IMR-90 (cell line): ENCODE results near the gene RIPK3. TPM values are rescaled to one million over a fixed set of nuclear protein-coding genes. Genes with fewer than 3 reads are reported as not detected.

Experiments used
- ATAC-seq: fragments of 200-7000 bp; cut with Tn5 transposase; 2 replicates; pipeline ENCODE4 v1.9.1; 2020; ENCODE audit warnings: low read depth, mild to moderate bottlenecking, moderate library complexity
- BruUV-seq: library from RNA; stranded (reverse); fragments of 400-500 nt; replicated peaks from 2 replicates; lab custom pipeline; 2021; lab: Mats Ljungman, UMichigan
- CTCF ChIA-PET: fragments of 300-600 bp; formaldehyde crosslinking; extraction: SDS; loops from one replicate; lab custom pipeline; 2021; ENCODE audit warnings: antibody characterized with exemption; lab: Yijun Ruan, JAX
- POLR2A ChIA-PET: fragments of 300-600 bp; sonication (Branson Sonifier 250); formaldehyde crosslinking; loops from one replicate; lab custom pipeline; 2022; ENCODE audit warnings: antibody characterized with exemption; ENCODE audit not compliant: unreplicated experiment; lab: Charles Lee
- DNase-seq: peaks from one replicate; pipeline ENCODE4 v3.0.0; 2013
- H2AFZ ChIP-seq: replicated peaks from 2 replicates; pipeline ENCODE3; 2013; ENCODE audit warnings: low read length, mild to moderate bottlenecking; ENCODE audit not compliant: poor library complexity
- H2AK5ac ChIP-seq: 2 replicates; pipeline ENCODE4 v1.6.1; 2013; ENCODE audit warnings: low read depth, low read length, inconsistent platforms
- H2AK9ac ChIP-seq: replicated peaks from 2 replicates; pipeline ENCODE3; 2013; ENCODE audit warnings: mild to moderate bottlenecking, low read depth, low read length, moderate library complexity; ENCODE audit not compliant: poor library complexity
- H2BK120ac ChIP-seq: 2 replicates; pipeline ENCODE4 v1.6.1; 2013; ENCODE audit warnings: low read depth, low read length, inconsistent platforms
- H2BK15ac ChIP-seq: 3 replicates; pipeline ENCODE4 v1.6.1; 2013; ENCODE audit warnings: low read depth, low read length, inconsistent platforms
- H2BK20ac ChIP-seq: 2 replicates; pipeline ENCODE4 v1.6.1; 2013; ENCODE audit warnings: low read depth, mild to moderate bottlenecking, inconsistent platforms, low read length, moderate library complexity
- H2BK5ac ChIP-seq: 2 replicates; pipeline ENCODE4 v1.6.1; 2013; ENCODE audit warnings: mild to moderate bottlenecking, low read depth, low read length, inconsistent platforms; ENCODE audit not compliant: poor library complexity, severe bottlenecking
- H3K14ac ChIP-seq: replicated peaks from 2 replicates; pipeline ENCODE4 v1.6.1; 2013; ENCODE audit warnings: low read depth, low read length, inconsistent platforms
- H3K18ac ChIP-seq: 2 replicates; pipeline ENCODE4 v1.6.1; 2013; ENCODE audit warnings: low read depth, low read length, control low read depth
- H3K23ac ChIP-seq: 2 replicates; pipeline ENCODE4 v1.6.1; 2013; ENCODE audit warnings: low read depth, low read length, inconsistent platforms
- H3K27ac ChIP-seq: 2 replicates; pipeline ENCODE4 v1.5.1; 2013; ENCODE audit warnings: mild to moderate bottlenecking, control low read depth, low read length; ENCODE audit not compliant: insufficient read depth
- H3K27me3 ChIP-seq: 2 replicates; pipeline ENCODE4 v1.6.1; 2013; ENCODE audit warnings: low read length; ENCODE audit not compliant: control insufficient read depth, insufficient read depth
- H3K36me3 ChIP-seq: 2 replicates; pipeline ENCODE4 v1.6.1; 2013; ENCODE audit warnings: low read length, mixed read lengths; ENCODE audit not compliant: control insufficient read depth, insufficient read depth
- H3K4ac ChIP-seq: 2 replicates; pipeline ENCODE4 v1.6.1; 2013; ENCODE audit warnings: low read depth, low read length, inconsistent platforms
- H3K4me1 ChIP-seq: 2 replicates; pipeline ENCODE4 v1.6.1; 2013; ENCODE audit warnings: low read length, mixed read lengths; ENCODE audit not compliant: control insufficient read depth, insufficient read depth
- H3K4me2 ChIP-seq: 2 replicates; pipeline ENCODE4 v1.6.1; 2013; ENCODE audit warnings: low read depth, mild to moderate bottlenecking, control low read depth, low read length, moderate library complexity
- H3K4me3 ChIP-seq: 2 replicates; pipeline ENCODE4 v1.5.1; 2013; ENCODE audit warnings: low read depth, mild to moderate bottlenecking, control low read depth, low read length, moderate library complexity; ENCODE audit not compliant: insufficient read depth
- H3K56ac ChIP-seq: 2 replicates; pipeline ENCODE4 v1.6.1; 2013; ENCODE audit warnings: low read length, inconsistent platforms; ENCODE audit not compliant: insufficient read depth; ENCODE audit errors: extremely low read depth
- H3K79me1 ChIP-seq, 2 experiments: 2 replicates each; pipeline ENCODE4 v1.6.1; 2013; ENCODE audit warnings: low read length in 2 of 2, inconsistent platforms in 1 of 2, low read depth in 1 of 2
- H3K9ac ChIP-seq: 2 replicates; pipeline ENCODE4 v1.6.1; 2013; ENCODE audit warnings: low read depth, low read length, control low read depth
- H3K9me1 ChIP-seq: 2 replicates; pipeline ENCODE4 v1.6.1; 2013; ENCODE audit warnings: low read length, inconsistent platforms; ENCODE audit not compliant: insufficient read depth
- H3K9me3 ChIP-seq: 2 replicates; pipeline ENCODE4 v1.6.1; 2013; ENCODE audit warnings: low read length; ENCODE audit not compliant: control insufficient read depth, insufficient read depth
- H4K20me1 ChIP-seq: 2 replicates; pipeline ENCODE4 v1.6.1; 2013; ENCODE audit warnings: low read length, inconsistent platforms; ENCODE audit not compliant: insufficient read depth
- H4K5ac ChIP-seq: 2 replicates; pipeline ENCODE4 v1.6.1; 2013; ENCODE audit warnings: mild to moderate bottlenecking, low read depth, low read length, control low read depth
- H4K8ac ChIP-seq, 2 experiments: 2 replicates each; pipeline ENCODE4 v1.6.1; 2013; ENCODE audit warnings: low read depth in 2 of 2, low read length in 2 of 2, control low read depth in 1 of 2, inconsistent platforms in 1 of 2
- H4K91ac ChIP-seq: 2 replicates; pipeline ENCODE4 v1.6.1; 2013; ENCODE audit warnings: low read depth, low read length, inconsistent platforms; ENCODE audit not compliant: insufficient read depth
- NFE2L2 ChIP-seq: fragments of 150-350 bp; IDR thresholded peaks from 2 replicates; pipeline ENCODE4 v1.6.1; 2016; ENCODE audit warnings: low read depth, mild to moderate bottlenecking, low read length
- WGBS, 2 experiments: methylation state at CpG; one replicate each; pipeline versions ENCODE4 v1.1.5 to v1.1.7; 2013; ENCODE audit warnings: missing lambda C conversion rate in 2 of 2; ENCODE audit not compliant: insufficient read length in 1 of 2; ENCODE audit errors: extremely low coverage in 2 of 2; 5-methylcytosine and 5-hydroxymethylcytosine counted together
- dilution Hi-C: fragments of 300-500 bp; cut with HindIII; formaldehyde crosslinking; loops from one replicate; pipeline ENCODE4 v1.14.3; 2018; ENCODE audit warnings: low sequenced_read_pairs; ENCODE audit not compliant: unreplicated experiment
- in situ Hi-C: fragments of 300-500 bp; cut with MboI; formaldehyde crosslinking; loops from 3 replicates; pipeline ENCODE4 v1.14.3; 2019; ENCODE audit warnings: low sequenced_read_pairs, inconsistent platforms, mixed read lengths
- intact Hi-C: fragments of 100-400 bp; cut with micrococcal nuclease; formaldehyde crosslinking; loops from 2 replicates; pipeline ENCODE4 v1.10.0; 2022
- polyA plus RNA-seq, 3 experiments: library from polyadenylated mRNA; depleted of rRNA; stranded (reverse); fragments of >200 nt; gene quantifications; 2 replicates each; pipeline ENCODE4 v1.2.3, GENCODE V29; 2012; ENCODE audit warnings: low replicate concordance in 1 of 3
- total RNA-seq: library from RNA; depleted of rRNA; stranded (reverse); fragments of >200 nt; gene quantifications from 2 replicates; pipeline ENCODE4 v1.2.3, GENCODE V29; 2012

Gene RIPK3
- total and polyA plus RNA-seq, 2 of the 4 experiments (the other 2 are of a cell fraction), result 0.09 TPM; not detected in 1

DNA sequence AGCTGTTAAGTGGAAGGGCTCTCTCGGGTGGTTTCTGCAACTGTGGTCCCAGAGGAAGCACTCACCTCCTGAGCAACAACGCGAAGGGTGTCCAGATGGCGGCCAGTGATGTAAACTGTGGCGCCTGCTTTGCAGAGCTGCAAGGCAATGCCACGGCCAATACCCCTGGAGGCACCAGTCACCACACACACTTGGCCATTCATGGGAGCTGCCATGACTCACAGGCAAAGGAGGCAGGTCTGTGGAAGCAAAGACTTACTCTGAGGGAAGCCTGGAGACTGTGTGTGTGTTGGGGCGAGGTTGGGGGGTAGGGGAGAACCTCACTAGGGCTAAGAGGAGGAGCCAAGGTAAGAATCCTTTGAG lies 40.9 kb downstream of the RIPK3 start:
- Histone ChIP-seq H2BK5ac (no peak overlapping the region), H2BK120ac (no peak overlapping the region), H3K56ac (no peak overlapping the region), H3K9me3 (no peaks in the 10 kb centered on the region), H3K27ac (no peak overlapping the region; the same call in 1 of the 2 replicates), H4K8ac (peak overlapping the region; percentile 17 to 94; a peak in 2 of 4 replicates), H3K4ac (peak overlapping the region; percentile 89), H3K79me1 (peaks cover 24 to 56% of the 10 kb centered on the region in 2 experiments), H3K4me2 (peak overlapping the region; percentile 49), H2AK5ac (0 out of 2 replicates have a peak overlapping the region, but pooled peaks have one; percentile 7), H2AFZ (peak overlapping the region; percentile 98), H4K5ac (no peak overlapping the region), H3K27me3 (no peaks in the 10 kb centered on the region), H3K9me1 (no peaks in the 10 kb centered on the region), H2AK9ac (peak overlapping the region; percentile 97), H2BK20ac (no peak overlapping the region), H4K20me1 (no peaks in the 10 kb centered on the region), H3K36me3 (peaks cover 25% of the 10 kb centered on the region), H4K91ac (peak overlapping the region; percentile 72; the same call in 1 of the 2 replicates), H3K18ac (no peak overlapping the region), H3K4me1 (peaks cover 9% of the 10 kb centered on the region), H3K9ac (peak overlapping the region; percentile 69), H3K23ac (no peak overlapping the region; the same call in 1 of the 2 replicates), H2BK15ac (no peak overlapping the region), H3K4me3 (peak overlapping the region; percentile 63), H3K14ac (peak overlapping the region; percentile 77; the same call in 1 of the 2 replicates)
- BruUV-seq, result TSS peak; percentile 36
- no peak for TF ChIP-seq NFE2L2
- peak; percentile 77 for DNase-seq
- dilution Hi-C loops, result no loop called here
- ChIA-PET CTCF (interaction anchor here (0.6 to 3.0 kb wide), 3 partner anchors 9 to 125 kb away, joined by 3 to 20 read pairs (median 6); partner anchors contain the start of genes CIDEB and LTB4R2), POLR2A (no interaction called here)
- WGBS, 2 experiments, result 69% methylated on average over 4 of the region's 7 CpGs; no CpG with 5 or more reads in 1 of the 2 experiments
- intact Hi-C loops, result loop anchor here (1.0 to 10.0 kb wide), 3 partner anchors 57 to 314 kb away; partner anchors contain the start of genes CHMP4A, DHRS4L2 and TINF2
- in situ Hi-C loops, result loop anchor here (5.0 kb wide), 1 partner anchor 57 kb away; the partner anchor contains the start of gene TINF2
- peak; percentile 46 for ATAC-seq
